ENCODE data around the gene CEP152. TPM values are rescaled to one million over a fixed set of nuclear protein-coding genes. Genes with fewer than 3 reads are reported as not detected.
"Not testable (repeated sequence)": the region's sequence is repeated elsewhere in the genome, so short reads cannot be mapped to it uniquely, and the experiment has no call there.

The CEP152 gene
- total RNA-seq, 6 experiments from 2014 or later: 0.93 to 40.3 (median 2.0) TPM

GRCh38 chr15:48792408-48792807 is 18.5 kb downstream of the CEP152 start:
- DNase-seq (no peak), ATAC-seq (no peak)
- H3K27me3 ChIP-seq: no peaks in the 10 kb centered on the region
- no peak overlapping the region for H3K4me3 ChIP-seq
- H3K9me3 ChIP-seq: no peaks in the 10 kb centered on the region
- H3K36me3 ChIP-seq: no peaks in the 10 kb centered on the region
- TF ChIP-seq POLR2A (IDR thresholded peaks at IDR 0.05): no peak
- no peak for TF ChIP-seq CTCF (IDR thresholded peaks at IDR 0.05)
- 43% methylated on average over 3 of the region's 3 CpGs for WGBS (ENCODE audit: insufficient coverage, low coverage, low lambda C conversion rate, missing lambda C conversion rate)
- no peak overlapping the region for H3K27ac ChIP-seq
- peaks cover 0 to 11% (median 3%) of the 10 kb centered on the region in 4 donors for H3K4me1 ChIP-seq
- intact Hi-C loops (cut with DNase I): no loop called here

- H3K36me3 ChIP-seq; H3K27me3 ChIP-seq; DNase-seq; H3K4me3 ChIP-seq; H3K9me3 ChIP-seq; intact Hi-C loops (cut with DNase I); ATAC-seq; H3K27ac ChIP-seq: not testable (repeated sequence)
- H3K4me1 ChIP-seq: peaks cover 0 to 11% (median 3%) of the 10 kb centered on the region in 4 donors
- WGBS (ENCODE audit: insufficient coverage, low coverage, low lambda C conversion rate, missing lambda C conversion rate): 73% methylated on average over 8 of the region's 12 CpGs
Measured at GRCh38 chr15:48790466-48791115, 20.3 kb downstream of the CEP152 start.

- Histone ChIP-seq H3K36me3 (no peaks in the 10 kb centered on the region), H3K4me3 (no peak overlapping the region), H3K4me1 (peaks cover 0 to 41% (median 3%) of the 10 kb centered on the region in 4 donors), H3K27me3 (no peaks in the 10 kb centered on the region), H3K27ac (peak overlapping the region in 2 of 3 donors; percentile 63 to 79), H3K9me3 (no peaks in the 10 kb centered on the region)
- ATAC-seq: no peak
- no peak for DNase-seq
- 83% methylated on average over 2 of the region's 2 CpGs for WGBS (ENCODE audit: insufficient coverage, low coverage, low lambda C conversion rate, missing lambda C conversion rate)
- intact Hi-C loops (cut with DNase I): no loop called here
- no peak for TF ChIP-seq POLR2A (IDR thresholded peaks at IDR 0.05)
- TF ChIP-seq CTCF (IDR thresholded peaks at IDR 0.05): no peak
Measured at GRCh38 chr15:48785712-48786111, 25.2 kb downstream of the CEP152 start.

- no peak overlapping the region for H3K4me3 ChIP-seq
- TF ChIP-seq POLR2A (IDR thresholded peaks at IDR 0.05): no peak
- peak overlapping the region; percentile 30 to 79 (median 63) for H3K27ac ChIP-seq
- no peaks in the 10 kb centered on the region for H3K9me3 ChIP-seq
- no peaks in the 10 kb centered on the region for H3K27me3 ChIP-seq
- H3K36me3 ChIP-seq: no peaks in the 10 kb centered on the region
- DNase-seq (peak; percentile 47 to 79 (median 75)), ATAC-seq (peak; percentile 76 to 88 (median 81))
- intact Hi-C loops (cut with DNase I): no loop called here
- WGBS (ENCODE audit: insufficient coverage, low coverage, low lambda C conversion rate, missing lambda C conversion rate): 8% methylated on average over 3 of the region's 3 CpGs
- peaks cover 0 to 41% (median 3%) of the 10 kb centered on the region in 4 donors for H3K4me1 ChIP-seq
Measured at GRCh38 chr15:48785195-48785594, 25.7 kb downstream of the CEP152 start.

GRCh38 chr15:48784756-48785155 is 26.1 kb downstream of the CEP152 start:
- H3K36me3 ChIP-seq: no peaks in the 10 kb centered on the region
- H3K4me3 ChIP-seq: no peak overlapping the region
- H3K27me3 ChIP-seq: no peaks in the 10 kb centered on the region
- H3K27ac ChIP-seq: peak overlapping the region; percentile 30 to 79 (median 63)
- no peaks in the 10 kb centered on the region for H3K9me3 ChIP-seq
- 35% methylated on average over 2 of the region's 2 CpGs for WGBS (ENCODE audit: insufficient coverage, low coverage, low lambda C conversion rate, missing lambda C conversion rate)
- no peak for DNase-seq
- peaks cover 0 to 41% (median 3%) of the 10 kb centered on the region in 4 donors for H3K4me1 ChIP-seq
- intact Hi-C loops (cut with DNase I): no loop called here
- peak; percentile 68 to 76 (median 73) for ATAC-seq
- TF ChIP-seq CTCF (IDR thresholded peaks at IDR 0.05) (no peak), POLR2A (IDR thresholded peaks at IDR 0.05) (no peak)

Measured in right lobe of liver (tissue), 6 donors.